ENCODE measurements around the gene DUSP9.
"Not testable (repeated sequence)": the region's sequence is repeated elsewhere in the genome, so short reads cannot be mapped to it uniquely, and the experiment has no call there.

DUSP9 gene

DNA sequence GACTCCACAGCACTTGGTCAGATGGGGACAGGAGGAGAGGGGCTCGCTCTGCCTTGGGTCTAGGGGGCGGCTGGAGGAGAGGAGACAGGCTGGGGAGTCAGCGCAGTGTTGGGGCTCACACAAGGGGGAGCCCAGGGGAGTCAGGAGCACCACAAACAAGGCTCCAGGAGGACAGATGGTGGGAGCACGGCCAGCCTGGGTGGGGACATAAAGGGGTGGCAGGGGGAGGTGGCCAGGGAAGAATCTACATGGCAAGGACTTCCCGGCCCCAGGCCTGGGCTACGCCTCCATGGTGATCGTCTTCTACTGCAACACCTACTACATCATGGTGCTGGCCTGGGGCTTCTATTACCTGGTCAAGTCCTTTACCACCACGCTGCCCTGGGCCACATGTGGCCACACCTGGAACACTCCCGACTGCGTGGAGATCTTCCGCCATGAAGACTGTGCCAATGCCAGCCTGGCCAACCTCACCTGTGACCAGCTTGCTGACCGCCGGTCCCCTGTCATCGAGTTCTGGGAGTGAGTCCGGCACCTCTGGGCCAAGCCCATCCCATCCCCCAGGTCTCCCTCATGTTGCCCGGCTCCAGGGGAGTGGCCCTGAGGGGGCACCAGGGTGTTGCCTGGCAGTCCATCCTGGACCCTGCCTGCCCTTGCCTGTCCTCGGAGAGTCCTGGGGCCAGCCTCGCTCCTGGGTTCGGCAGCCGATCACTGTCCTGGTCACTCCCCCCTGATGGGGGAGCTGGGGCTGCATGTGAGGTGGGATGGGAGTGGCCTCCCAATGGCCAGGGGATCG, 44.2 kb downstream of the DUSP9 start:
- not testable (repeated sequence) for DNase-seq (ENCODE audit: low spot score)

DNA sequence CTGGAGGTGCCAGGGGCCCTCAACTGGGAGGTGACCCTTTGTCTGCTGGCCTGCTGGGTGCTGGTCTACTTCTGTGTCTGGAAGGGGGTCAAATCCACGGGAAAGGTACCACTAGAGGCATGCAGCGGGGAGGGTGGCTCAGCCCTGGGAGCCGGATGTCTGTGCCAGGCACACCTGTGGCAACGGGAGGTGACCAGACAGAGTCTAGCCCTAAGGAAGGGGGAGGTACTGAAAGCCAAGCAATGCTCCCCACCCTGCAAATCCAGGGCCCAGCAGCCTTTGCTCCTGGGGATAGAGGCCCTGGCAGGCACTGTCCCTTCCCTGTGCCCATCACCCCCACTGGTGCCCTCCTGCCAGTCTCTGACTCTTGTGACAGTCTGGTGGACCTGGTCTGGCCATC, 45.0 kb downstream of the DUSP9 start:
- DNase-seq (ENCODE audit: low spot score) = no peak

DNA sequence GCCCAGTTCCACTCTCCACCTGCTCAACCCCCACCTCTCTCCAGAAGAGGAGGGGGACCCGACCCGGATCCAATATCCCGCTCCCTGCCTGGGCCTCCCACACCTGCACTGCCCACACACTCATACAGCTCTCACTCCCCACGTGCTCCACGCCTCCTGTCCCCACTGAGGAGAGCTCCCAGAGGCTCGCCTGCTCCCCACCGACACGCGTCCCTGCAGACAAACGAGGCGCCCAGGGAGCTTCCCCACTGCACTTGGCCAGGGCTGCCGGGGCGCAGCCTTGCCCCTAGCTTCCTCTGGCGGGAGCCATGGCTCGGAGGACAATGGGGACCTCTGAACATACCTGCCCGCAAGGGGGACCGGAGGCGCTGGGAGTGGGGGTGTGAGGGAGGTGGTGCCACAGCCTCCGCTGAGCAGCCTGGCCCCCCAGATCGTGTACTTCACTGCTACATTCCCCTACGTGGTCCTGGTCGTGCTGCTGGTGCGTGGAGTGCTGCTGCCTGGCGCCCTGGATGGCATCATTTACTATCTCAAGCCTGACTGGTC, 45.7 kb downstream of the DUSP9 start:
- DNase-seq (ENCODE audit: low spot score) = no peak

DNA sequence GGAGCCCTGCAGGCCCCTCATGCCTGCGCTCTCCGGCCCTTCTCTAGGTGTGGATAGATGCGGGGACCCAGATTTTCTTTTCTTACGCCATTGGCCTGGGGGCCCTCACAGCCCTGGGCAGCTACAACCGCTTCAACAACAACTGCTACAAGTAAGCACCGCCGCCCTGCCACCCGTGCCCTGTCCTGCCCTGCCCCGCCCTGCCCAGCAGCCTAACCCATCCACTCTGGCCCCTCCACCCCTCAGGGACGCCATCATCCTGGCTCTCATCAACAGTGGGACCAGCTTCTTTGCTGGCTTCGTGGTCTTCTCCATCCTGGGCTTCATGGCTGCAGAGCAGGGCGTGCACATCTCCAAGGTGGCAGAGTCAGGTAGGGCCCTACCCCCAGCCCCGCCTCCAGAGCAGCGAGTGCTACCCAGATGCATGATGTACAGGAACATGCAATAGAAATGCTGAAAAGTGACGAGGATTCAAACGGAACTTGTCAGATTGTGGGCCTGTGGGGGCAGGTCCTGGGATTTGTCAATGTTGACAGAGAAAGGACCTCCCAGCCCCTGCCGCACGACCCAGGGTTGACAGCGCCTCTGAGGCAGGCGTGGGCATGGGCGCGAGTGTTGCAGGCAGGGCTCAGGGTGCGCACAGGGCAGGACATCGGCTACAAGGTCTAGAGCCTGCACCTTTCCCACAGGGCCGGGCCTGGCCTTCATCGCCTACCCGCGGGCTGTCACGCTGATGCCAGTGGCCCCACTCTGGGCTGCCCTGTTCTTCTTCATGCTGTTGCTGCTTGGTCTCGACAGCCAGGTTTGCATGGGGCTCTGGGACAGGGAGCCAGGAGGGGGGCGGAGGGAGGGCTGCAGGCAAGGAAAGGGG, 46.4 kb downstream of the DUSP9 start:
- no peak for DNase-seq (ENCODE audit: low spot score)

DNA sequence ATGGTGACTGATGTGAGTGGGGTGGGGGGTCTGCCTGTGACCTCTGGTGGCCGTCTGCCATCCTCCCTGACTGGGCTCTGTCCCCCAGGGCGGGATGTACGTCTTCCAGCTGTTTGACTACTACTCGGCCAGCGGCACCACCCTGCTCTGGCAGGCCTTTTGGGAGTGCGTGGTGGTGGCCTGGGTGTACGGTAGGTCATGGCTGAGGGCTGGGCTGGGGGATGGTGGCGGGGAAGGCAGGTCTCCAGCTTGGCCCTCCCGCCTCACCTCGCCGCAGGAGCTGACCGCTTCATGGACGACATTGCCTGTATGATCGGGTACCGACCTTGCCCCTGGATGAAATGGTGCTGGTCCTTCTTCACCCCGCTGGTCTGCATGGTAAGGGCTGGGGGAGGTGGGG, 47.3 kb downstream of the DUSP9 start:
- DNase-seq (ENCODE audit: low spot score) = not testable (repeated sequence)

DNA sequence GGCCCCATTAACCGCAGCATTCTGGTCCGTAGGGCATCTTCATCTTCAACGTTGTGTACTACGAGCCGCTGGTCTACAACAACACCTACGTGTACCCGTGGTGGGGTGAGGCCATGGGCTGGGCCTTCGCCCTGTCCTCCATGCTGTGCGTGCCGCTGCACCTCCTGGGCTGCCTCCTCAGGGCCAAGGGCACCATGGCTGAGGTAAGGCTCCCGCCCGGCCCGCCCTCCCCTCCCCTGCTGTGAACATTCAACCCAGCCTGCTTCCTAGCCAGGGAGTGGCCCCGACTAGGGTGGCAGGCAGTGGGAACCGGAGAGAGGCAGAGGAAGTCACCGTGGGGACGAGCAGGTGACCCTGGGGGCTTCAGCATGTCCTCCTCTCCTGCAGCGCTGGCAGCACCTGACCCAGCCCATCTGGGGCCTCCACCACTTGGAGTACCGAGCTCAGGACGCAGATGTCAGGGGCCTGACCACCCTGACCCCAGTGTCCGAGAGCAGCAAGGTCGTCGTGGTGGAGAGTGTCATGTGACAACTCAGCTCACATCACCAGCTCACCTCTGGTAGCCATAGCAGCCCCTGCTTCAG, 47.8 kb downstream of the DUSP9 start:
- no peak for DNase-seq (ENCODE audit: low spot score)

DNA sequence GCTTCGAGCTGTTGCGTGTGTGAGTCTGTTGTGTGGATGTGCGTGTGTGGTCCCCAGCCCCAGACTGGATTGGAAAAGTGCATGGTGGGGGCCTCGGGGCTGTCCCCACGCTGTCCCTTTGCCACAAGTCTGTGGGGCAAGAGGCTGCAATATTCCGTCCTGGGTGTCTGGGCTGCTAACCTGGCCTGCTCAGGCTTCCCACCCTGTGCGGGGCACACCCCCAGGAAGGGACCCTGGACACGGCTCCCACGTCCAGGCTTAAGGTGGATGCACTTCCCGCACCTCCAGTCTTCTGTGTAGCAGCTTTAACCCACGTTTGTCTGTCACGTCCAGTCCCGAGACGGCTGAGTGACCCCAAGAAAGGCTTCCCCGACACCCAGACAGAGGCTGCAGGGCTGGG, 49.1 kb downstream of the DUSP9 start:
- DNase-seq (ENCODE audit: low spot score) = no peak

DNA sequence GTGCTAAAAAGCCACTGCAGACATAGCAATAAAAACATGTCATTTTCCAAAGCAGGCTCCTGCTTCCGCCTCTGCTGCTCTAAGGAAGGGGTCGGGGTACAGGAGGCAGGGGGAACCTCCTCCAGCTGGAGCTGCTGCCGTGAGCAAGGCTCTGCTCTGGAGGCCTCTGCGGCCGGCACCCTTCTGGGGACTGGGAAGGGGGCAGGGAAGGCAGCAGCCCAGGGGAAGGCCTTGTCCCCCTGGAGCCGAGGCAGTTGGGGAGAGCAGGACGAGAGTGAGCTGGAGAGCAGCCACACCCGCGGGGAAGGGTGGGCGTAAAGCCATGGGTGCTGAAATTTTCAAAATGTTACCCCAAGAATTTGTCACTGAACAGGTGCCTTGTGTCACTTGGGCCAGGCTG, 49.5 kb downstream of the DUSP9 start:
- DNase-seq (ENCODE audit: low spot score) = not testable (repeated sequence)

DNA sequence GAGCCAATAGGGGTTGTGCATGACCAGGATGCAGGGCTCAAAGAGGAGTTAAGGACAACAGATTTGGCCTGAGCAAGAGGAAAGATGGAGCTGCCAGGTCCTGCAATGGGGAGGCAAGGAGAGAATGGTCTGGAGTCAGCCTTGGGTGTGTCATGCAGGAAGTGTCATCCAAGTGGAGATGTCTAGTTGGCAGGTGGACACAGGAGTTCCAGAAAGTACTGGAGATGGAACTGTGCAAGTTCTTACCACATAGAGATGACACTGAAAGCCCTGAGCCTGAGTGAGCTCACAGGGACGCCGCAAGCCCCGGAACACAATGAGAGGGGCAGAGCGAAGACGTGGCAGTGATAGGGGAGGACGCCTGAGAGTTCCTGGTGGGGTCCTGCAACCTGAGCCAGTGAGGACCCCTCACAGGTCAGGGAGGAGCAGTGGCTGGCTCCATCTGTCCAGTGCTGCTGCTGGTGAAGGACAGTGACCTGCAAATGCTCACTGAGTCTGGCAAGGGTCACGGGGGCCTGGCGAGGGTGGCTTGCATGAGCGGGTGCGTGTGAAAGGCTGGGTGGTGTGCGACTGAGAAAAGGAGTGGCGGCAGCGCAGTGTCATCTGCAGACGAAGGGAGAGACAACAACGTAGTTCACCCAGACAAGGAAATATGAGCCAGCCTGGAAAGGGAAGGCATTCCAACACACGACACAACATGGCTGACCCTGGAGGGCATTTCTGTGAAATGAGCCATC, 50.2 kb downstream of the DUSP9 start:
- DNase-seq (ENCODE audit: low spot score) = not testable (repeated sequence)

DNA sequence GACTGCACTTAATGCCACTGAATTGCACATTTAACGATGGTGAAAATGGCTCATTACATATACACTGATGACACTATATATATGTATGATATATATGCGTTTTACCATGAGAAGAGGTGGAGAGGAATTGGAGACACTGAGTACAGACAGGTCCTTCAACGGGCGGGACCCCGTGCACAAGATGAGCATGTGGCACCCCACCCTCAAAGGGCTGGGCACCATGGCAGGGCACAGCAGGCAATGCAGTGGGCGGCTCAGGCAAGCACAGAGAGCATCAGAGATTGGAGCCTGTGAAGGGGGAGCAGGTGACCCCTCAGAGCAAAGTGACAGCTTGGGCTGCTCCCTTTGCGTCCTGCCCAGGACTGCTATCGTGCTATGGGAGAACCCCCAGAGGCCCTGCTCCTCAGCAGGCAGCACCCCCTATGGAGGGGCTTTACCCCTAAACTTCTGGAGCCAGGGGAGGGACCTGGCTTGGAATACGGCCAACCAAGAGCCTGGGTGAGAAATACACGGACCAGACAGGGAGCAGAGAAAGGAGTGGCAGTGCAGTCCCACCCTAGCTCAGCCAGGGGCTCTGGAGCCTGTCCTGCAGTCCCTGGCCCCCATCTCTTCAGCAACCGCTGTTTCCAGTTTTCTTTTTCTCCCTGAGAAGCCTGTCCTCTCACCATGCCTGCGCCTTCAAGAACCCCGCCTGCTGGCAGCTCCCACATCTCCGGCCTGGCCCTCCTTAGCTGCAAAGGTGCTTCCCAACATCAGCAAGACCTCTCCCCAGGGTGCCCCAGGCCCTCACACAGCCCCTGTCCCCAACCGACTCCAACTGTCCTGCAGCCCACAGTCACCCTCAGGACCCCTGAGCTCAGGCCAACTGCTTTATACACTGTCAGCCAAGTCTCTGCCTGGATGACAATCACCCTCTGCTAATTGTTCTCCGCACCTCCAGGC, 51.2 kb downstream of the DUSP9 start:
- no peak for DNase-seq (ENCODE audit: low spot score)

DNA sequence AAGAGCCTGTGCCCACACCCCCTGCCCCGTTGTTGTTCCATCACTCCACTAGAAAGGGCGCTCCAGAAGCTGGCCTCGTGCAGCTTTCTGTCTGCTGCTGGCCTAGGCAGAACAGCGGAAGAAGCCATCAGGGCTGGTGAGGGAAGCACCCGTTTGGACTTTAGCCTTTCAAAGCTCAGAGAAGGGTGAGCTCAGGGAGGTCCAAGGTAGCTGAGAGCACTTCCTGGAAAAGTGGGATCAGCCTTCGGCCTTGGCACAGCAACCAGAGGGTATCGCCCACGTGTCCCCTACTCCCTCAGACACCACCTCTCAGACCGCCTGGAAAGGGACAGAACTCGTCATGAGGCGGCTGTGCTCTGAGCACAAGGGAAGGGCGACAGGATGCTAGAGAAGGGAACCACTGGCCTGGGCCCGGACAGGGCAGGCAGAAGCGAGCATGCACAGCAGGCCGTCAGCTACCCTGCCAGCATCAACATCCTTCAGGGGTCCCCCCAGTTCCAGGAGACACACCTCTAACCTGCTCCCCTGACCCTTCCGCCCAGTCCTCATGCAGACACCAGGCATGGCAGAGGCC, 52.3 kb downstream of the DUSP9 start:
- not testable (repeated sequence) for DNase-seq (ENCODE audit: low spot score)

DNA sequence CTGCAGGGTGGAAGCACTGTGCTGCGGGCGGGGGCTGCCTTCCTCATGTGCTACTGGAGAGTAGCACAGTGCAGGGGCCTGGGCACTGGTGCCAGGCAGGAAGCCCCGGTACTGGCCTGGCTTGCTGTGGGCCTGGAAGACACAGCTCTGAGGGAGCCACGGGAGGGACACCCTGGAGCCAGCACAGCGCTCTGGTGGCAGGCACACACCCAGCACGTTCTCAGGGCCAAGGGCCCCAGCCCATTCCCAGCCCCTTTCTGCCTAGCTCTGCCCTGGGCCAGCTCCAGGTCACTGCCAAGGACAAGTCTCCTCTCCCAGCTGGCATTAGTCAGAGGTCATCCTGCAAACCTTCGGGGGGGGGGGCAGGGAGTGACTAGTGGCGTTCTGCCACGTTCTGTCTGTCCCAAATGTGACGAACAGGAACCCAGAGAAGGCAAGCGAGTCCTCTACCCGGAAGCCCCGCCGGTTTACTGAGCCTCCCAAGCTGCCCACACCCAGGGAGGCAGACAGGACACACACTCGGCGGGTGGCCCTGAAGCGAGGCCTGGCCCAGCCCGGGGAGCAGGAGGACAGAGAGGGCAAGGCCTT, 52.9 kb downstream of the DUSP9 start:
- not testable (repeated sequence) for DNase-seq (ENCODE audit: low spot score)

DNA sequence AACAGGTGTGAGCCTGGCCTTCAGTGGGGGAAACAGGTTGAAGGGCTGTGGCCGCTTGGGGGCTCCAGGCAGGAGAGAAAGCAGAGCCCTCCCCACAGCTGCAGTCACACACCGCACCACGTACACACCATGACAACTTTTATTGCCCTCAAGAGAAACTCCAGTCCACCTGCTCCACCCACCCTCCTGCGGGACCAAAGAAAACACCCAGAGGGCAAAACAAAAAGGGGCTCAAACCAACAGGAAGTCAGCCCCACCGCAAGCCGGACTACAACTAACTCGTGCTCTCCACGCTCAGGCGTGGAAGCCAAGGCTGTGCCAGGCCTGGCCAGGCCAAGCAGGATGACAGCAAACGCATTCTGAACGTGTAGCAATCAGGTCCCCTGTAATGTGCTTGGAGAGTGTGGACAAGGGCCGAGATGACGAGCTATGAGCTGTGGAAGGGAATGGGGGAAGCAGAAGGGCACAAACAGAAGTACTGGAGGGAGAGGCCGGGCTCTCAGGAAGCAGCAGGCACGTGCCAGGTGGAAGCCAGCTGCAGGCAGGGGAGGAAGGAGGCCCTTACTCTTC, 53.5 kb downstream of the DUSP9 start:
- DNase-seq (ENCODE audit: low spot score) = no peak

All from hepatic stellate cell (primary cell).